ENCODE data around the gene ADAM33. TPM values are rescaled to one million over a fixed set of nuclear protein-coding genes. Genes with fewer than 3 reads are reported as not detected.
A peak's percentile ranks its signal among the peaks of the same experiment; 100 is the strongest.

ADAM33 gene
- total RNA-seq, 1 experiment from 2014 or later: 0.11 TPM

GRCh38 chr20:3728354-3728753 lies 46.5 kb upstream of the ADAM33 start:
- Histone ChIP-seq H2AFZ (ENCODE audit: low read length) (no peak overlapping the region), H3K9me3 (ENCODE audit: low read length) (no peaks in the 10 kb centered on the region), H3K4me3 (ENCODE audit: low read length) (no peak overlapping the region), H3K27ac (ENCODE audit: low read length) (no peak overlapping the region), H3K9me2 (replicated peaks; ENCODE audit: low read length) (no peaks in the 10 kb centered on the region), H3K4me1 (ENCODE audit: insufficient read depth, low read length) (peaks cover 20% of the 10 kb centered on the region), H3K9ac (ENCODE audit: low read length) (no peak overlapping the region), H3K27me3 (ENCODE audit: low read length) (no peaks in the 10 kb centered on the region), H3K36me3 (ENCODE audit: low read depth, low read length) (no peaks in the 10 kb centered on the region), H4K20me1 (ENCODE audit: low read length) (no peaks in the 10 kb centered on the region), H3K79me2 (ENCODE audit: low read length) (no peaks in the 10 kb centered on the region), H3F3A (ENCODE audit: low read length, unreplicated experiment) (no peaks in the 10 kb centered on the region), H3K4me2 (ENCODE audit: low read length) (peak overlapping the region; percentile 8; the same call in 1 of the 2 replicates)
- TF ChIP-seq EZH2 (IDR thresholded peaks at IDR 0.05; ENCODE audit: low read length, unreplicated experiment) (no peak), EZH2phosphoT487 (IDR thresholded peaks at IDR 0.05; ENCODE audit: borderline replicate concordance, low read length) (no peak), CTCF (conservative IDR thresholded peaks at IDR 0.05; ENCODE audit: low read depth, low read length) (no peak)
- ChIA-PET POLR2A (ENCODE audit: unreplicated experiment) (no interaction called here), CTCF (no interaction called here)
- no peak for ATAC-seq
- no TSS peak for BruUV-seq (replicated peaks)
- intact Hi-C loops (cut with micrococcal nuclease): no loop called here
- no peak for DNase-seq

- Histone ChIP-seq H3K4me2 (ENCODE audit: low read length) (peak overlapping the region; percentile 65), H3K9ac (ENCODE audit: low read length) (no peak overlapping the region), H3K9me3 (ENCODE audit: low read length) (no peaks in the 10 kb centered on the region), H3K27ac (ENCODE audit: low read length) (no peak overlapping the region), H2AFZ (ENCODE audit: low read length) (peak overlapping the region; percentile 62), H3K79me2 (ENCODE audit: low read length) (no peaks in the 10 kb centered on the region), H3K9me2 (replicated peaks; ENCODE audit: low read length) (no peaks in the 10 kb centered on the region), H3F3A (ENCODE audit: low read length, unreplicated experiment) (no peaks in the 10 kb centered on the region), H3K27me3 (ENCODE audit: low read length) (no peaks in the 10 kb centered on the region), H3K36me3 (ENCODE audit: low read depth, low read length) (no peaks in the 10 kb centered on the region), H3K4me3 (ENCODE audit: low read length) (peak overlapping the region; percentile 47; the same call in 1 of the 2 replicates), H4K20me1 (ENCODE audit: low read length) (no peaks in the 10 kb centered on the region), H3K4me1 (ENCODE audit: insufficient read depth, low read length) (peaks cover 20% of the 10 kb centered on the region)
- DNase-seq (peak; percentile 42), ATAC-seq (peak; percentile 57)
- CTCF ChIA-PET: interaction anchor here (0.6 to 1.1 kb wide), 3 partner anchors 11 to 81 kb away, joined by 3 to 4 read pairs (median 3); partner anchors contain the start of gene ADISSP
- POLR2A ChIA-PET (ENCODE audit: unreplicated experiment): interaction anchor here (0.7 kb wide), 1 partner anchor 850 kb away, joined by 3 read pairs; no protein-coding TSS in a partner anchor
- TF ChIP-seq EZH2 (IDR thresholded peaks at IDR 0.05; ENCODE audit: low read length, unreplicated experiment) (no peak), EZH2phosphoT487 (IDR thresholded peaks at IDR 0.05; ENCODE audit: borderline replicate concordance, low read length) (no peak), CTCF (conservative IDR thresholded peaks at IDR 0.05; ENCODE audit: low read depth, low read length) (no peak)
- no TSS peak for BruUV-seq (replicated peaks)
- intact Hi-C loops (cut with micrococcal nuclease): no loop called here
Observed at GRCh38 chr20:3727401-3728021, 45.7 kb upstream of the ADAM33 start.

GRCh38 chr20:3724356-3724755 lies 42.5 kb upstream of the ADAM33 start:
- Histone ChIP-seq H3K27me3 (ENCODE audit: low read length) (peaks cover 8% of the 10 kb centered on the region; the same call in 1 of the 2 replicates), H3K4me3 (ENCODE audit: low read length) (no peak overlapping the region), H3K4me2 (ENCODE audit: low read length) (no peak overlapping the region), H2AFZ (ENCODE audit: low read length) (no peak overlapping the region), H3K9me2 (replicated peaks; ENCODE audit: low read length) (no peaks in the 10 kb centered on the region), H3K79me2 (ENCODE audit: low read length) (no peaks in the 10 kb centered on the region), H3K9ac (ENCODE audit: low read length) (no peak overlapping the region), H3F3A (ENCODE audit: low read length, unreplicated experiment) (no peaks in the 10 kb centered on the region), H3K9me3 (ENCODE audit: low read length) (no peaks in the 10 kb centered on the region), H4K20me1 (ENCODE audit: low read length) (no peaks in the 10 kb centered on the region), H3K4me1 (ENCODE audit: insufficient read depth, low read length) (peaks cover 20% of the 10 kb centered on the region), H3K36me3 (ENCODE audit: low read depth, low read length) (no peaks in the 10 kb centered on the region), H3K27ac (ENCODE audit: low read length) (no peak overlapping the region)
- intact Hi-C loops (cut with micrococcal nuclease): loop anchor here (5.0 kb wide), 1 partner anchor 43 kb away; the partner anchor contains the start of gene ADISSP
- no peak for ATAC-seq
- TF ChIP-seq EZH2 (IDR thresholded peaks at IDR 0.05; ENCODE audit: low read length, unreplicated experiment) (no peak), EZH2phosphoT487 (IDR thresholded peaks at IDR 0.05; ENCODE audit: borderline replicate concordance, low read length) (no peak), CTCF (conservative IDR thresholded peaks at IDR 0.05; ENCODE audit: low read depth, low read length) (no peak)
- ChIA-PET CTCF (no interaction called here), POLR2A (ENCODE audit: unreplicated experiment) (no interaction called here)
- no TSS peak for BruUV-seq (replicated peaks)
- DNase-seq: no peak

All from PC-3 (cell line).